ENCODE results near the gene ULK4.

The ULK4 gene

DNA sequence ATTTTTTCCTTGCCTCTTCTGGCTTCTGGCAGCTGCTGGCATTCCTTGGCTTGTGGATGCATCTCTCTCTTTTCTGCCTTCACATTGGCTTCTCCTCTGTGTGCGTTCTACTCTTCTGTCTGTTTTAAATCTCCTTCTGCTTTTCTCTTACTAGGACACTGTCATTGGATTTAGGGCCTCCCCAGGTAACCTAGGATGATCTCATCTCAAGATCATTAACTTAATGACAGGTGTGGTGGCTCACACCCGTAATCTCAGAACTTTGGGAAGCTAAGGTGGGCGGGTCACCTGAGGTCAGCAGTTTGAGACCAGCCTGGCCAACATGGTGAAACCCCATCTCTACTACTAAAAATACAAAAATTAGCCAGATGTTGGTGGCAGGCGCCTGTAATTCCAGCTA, 40.9 kb upstream of the ULK4 start:
- no peak overlapping the region for H3K4me3 ChIP-seq (ENCODE audit: low read depth, low read length)
- TF ChIP-seq MYC (IDR thresholded peaks at IDR 0.05; ENCODE audit: low read depth, low read length): no peak
- TF ChIP-seq POLR2A (IDR thresholded peaks at IDR 0.05; ENCODE audit: extremely low read depth, insufficient read length): no peak
- TF ChIP-seq, protein P1, sequence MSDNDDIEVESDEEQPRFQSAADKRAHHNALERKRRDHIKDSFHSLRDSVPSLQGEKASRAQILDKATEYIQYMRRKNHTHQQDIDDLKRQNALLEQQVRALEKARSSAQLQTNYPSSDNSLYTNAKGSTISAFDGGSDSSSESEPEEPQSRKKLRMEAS (IDR thresholded peaks at IDR 0.05; ENCODE audit: low read depth, low read length): no peak
- no peak for TF ChIP-seq CTCF (IDR thresholded peaks at IDR 0.05; ENCODE audit: low read depth, low read length)
- no peak for DNase-seq (ENCODE audit: low read depth)

- TF ChIP-seq, protein P1 (IDR thresholded peaks at IDR 0.05; ENCODE audit: low read depth, low read length): no peak
- no peak for TF ChIP-seq CTCF (IDR thresholded peaks at IDR 0.05; ENCODE audit: low read depth, low read length)
- no peak for TF ChIP-seq POLR2A (IDR thresholded peaks at IDR 0.05; ENCODE audit: extremely low read depth, insufficient read length)
- TF ChIP-seq MYC (IDR thresholded peaks at IDR 0.05; ENCODE audit: low read depth, low read length): no peak
- no peak for DNase-seq (ENCODE audit: low read depth)
- no peak overlapping the region for H3K4me3 ChIP-seq (ENCODE audit: low read depth, low read length)
Observed at GRCh38 chr3:42001777-42002176, 39.9 kb upstream of the ULK4 start.

GRCh38 chr3:41999909-42000308, 38.0 kb upstream of the ULK4 start:
- no peak for DNase-seq (ENCODE audit: low read depth)
- no peak overlapping the region for H3K4me3 ChIP-seq (ENCODE audit: low read depth, low read length)
- no peak for TF ChIP-seq POLR2A (IDR thresholded peaks at IDR 0.05; ENCODE audit: extremely low read depth, insufficient read length)
- TF ChIP-seq MYC (IDR thresholded peaks at IDR 0.05; ENCODE audit: low read depth, low read length): no peak
- TF ChIP-seq CTCF (IDR thresholded peaks at IDR 0.05; ENCODE audit: low read depth, low read length): no peak
- TF ChIP-seq, protein P1 (IDR thresholded peaks at IDR 0.05; ENCODE audit: low read depth, low read length): no peak

DNA sequence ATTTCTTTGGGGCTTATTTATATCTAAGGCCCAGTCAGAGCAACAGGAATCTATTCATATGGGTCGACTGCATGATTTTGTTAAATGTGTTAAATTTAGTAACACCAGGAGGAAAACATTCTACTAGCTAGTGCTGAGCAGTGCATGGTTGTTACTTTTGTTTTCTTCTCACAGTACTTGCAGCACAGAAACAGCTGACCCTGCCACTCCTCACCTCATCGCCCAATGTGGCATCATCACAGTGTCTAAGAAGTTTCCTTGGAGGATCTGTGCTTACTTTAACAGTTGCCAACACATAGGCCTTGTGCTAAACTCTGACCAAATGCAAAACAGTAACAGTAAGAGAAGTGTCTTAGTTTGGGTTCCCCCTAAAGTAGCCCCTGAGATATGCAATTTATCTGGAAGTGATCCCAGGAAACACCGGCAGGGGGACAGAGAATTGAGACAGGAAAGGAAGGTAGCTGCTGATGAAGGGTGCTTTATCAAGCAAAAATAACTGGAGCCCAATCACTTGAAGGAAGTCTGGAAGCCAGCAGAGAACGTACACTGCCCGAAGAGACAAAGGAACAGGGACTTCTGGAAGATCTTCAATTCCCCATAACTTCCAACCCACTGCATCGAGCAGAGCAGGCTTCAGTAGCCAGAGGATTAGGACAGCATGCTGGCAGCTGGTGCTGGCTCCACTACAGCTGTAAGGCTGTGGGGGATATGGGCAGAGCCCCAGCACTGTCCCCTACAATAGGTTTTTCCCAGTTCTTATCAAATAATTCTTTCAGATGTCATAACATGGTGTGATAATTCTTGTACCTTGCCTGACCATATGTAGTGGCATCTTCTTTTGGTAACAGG, 36.0 kb upstream of the ULK4 start:
- no peak for DNase-seq (ENCODE audit: low read depth)
- no peak overlapping the region for H3K4me3 ChIP-seq (ENCODE audit: low read depth, low read length)
- TF ChIP-seq, protein P1 (IDR thresholded peaks at IDR 0.05; ENCODE audit: low read depth, low read length): no peak
- no peak for TF ChIP-seq MYC (IDR thresholded peaks at IDR 0.05; ENCODE audit: low read depth, low read length)
- no peak for TF ChIP-seq POLR2A (IDR thresholded peaks at IDR 0.05; ENCODE audit: extremely low read depth, insufficient read length)
- TF ChIP-seq CTCF (IDR thresholded peaks at IDR 0.05; ENCODE audit: low read depth, low read length): no peak

- H3K4me3 ChIP-seq (ENCODE audit: low read depth, low read length): no peak overlapping the region
- TF ChIP-seq, protein P1 (IDR thresholded peaks at IDR 0.05; ENCODE audit: low read depth, low read length): no peak
- TF ChIP-seq POLR2A (IDR thresholded peaks at IDR 0.05; ENCODE audit: extremely low read depth, insufficient read length): no peak
- no peak for TF ChIP-seq CTCF (IDR thresholded peaks at IDR 0.05; ENCODE audit: low read depth, low read length)
- no peak for TF ChIP-seq MYC (IDR thresholded peaks at IDR 0.05; ENCODE audit: low read depth, low read length)
- DNase-seq (ENCODE audit: low read depth): no peak
Observed at GRCh38 chr3:41991437-41991836, 29.5 kb upstream of the ULK4 start.

Measured in NB4 (cell line).